ENCODE data around the gene TXNRD2.

Gene TXNRD2

DNA sequence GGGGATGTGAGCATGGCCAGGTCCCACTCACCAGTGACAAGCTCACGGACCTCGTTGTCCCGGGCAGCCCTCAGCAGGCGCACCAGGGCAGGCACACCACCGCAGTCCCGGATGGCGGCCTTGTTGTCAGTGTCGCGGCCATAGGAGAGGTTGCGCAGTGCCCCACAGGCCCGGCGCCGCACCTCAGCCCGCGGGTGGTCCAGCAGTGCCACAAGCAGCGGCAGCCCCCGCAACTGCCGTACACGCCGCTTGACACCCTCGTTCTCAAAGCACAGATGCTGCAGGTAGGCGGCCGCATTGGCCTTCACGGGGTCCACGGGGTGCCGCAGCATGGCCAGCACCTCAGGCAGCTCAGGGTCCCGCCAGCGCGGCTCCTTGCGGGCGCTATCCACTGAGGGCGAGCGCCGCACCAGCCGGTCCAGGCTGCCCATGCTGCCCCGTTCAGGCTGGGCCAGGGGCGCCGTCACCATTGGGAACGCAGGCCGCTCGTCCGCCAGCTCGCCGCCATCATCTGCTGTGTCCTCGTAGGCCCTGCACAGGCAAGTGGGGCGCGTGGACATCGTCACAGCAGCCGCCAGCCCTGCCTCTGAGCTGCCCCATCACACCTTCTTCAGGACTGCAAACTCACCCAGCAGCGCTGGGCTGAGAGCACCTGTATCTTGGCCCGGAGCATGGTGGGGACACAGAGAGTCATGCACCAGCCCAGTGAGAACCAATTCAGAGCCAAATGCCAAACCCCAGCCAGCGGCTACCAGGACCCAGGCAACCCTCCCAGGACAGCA lies 38.3 kb upstream of the TXNRD2 start:
- DNase-seq (ENCODE audit: low read depth), result no peak

DNA sequence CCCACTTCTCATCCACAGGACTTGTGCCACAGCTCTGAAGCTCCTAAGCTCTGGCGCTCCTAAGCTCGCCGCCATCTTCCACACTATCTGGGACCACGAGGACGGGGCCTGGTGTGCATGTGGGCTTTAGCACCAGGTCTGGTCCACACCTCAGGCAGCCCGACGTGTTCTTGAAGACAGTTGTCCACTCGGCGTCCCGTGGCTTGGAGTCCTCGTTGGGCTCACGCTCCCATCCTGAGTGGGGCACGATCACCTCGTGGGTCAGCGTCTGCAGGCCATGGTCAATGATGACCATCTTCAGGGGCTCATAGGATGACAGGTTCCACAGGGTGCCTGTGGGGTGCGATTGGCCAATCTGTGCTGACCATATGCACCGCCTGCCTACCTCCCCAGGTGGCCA lies 37.1 kb upstream of the TXNRD2 start:
- no peak for DNase-seq (ENCODE audit: low read depth)

DNA sequence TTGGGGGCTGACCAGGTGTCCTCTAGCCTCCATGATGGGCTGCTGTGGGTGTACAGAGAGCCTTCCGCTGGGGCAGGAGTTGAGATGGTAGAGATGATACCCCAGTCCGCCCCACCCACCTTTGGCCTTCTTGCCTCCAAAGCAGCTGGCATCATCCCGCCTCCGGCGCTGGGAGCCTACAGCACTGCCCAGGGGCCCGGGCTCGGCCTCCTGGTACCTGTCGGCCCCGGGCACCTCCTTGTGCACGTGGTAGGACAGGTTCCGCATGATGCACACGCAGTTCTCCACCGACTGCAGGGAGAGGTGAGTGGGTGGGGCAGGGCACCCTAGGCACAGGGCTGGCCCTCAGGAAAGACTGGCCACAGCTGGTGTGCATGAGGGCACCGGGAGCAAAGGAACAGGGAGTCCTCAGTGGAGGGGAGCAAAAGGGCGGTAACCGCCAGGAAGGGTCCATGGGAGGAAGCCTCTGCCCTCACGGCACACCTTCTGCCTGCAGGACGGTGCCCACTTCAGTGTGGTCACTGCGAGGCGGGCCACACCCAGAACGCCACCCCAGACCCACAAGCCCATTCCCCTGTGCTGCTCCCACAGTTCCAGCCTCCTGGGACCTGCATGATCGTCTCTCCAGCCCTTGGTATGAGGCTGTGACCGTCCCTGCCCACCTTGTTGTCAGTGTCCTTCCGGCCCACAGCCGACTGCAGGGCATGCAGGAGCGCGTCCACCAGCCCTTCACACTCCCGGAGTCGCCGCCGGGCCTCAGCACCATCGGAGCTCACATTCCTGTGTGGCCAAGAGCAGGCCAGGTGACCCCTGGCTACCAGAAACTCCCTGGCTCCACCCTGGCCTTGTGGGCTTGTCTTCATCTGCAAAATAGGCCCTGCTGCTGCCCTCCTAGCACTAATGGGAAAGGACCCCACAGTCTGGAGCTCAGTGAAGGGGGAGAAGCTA lies 36.0 kb upstream of the TXNRD2 start:
- DNase-seq (ENCODE audit: low read depth), result no peak

DNA sequence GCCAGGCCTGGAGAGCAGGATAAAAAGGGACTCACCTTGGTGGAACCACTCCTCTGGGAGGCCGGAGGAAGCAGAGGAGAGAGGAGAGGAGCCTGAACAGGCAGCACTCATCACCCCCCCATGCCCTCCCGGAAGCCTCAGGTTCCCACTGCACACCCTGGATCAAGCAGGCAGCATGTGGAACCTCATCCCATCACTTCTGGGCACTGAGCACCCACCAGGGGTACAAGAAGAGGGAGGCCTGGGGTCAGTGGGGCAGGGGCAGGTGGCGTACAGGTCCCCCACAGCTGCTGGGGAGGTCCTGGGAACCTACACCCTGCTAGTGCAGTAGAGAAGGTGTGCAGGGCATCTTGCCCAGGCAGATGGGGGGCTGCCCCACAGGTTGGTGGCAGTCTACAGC lies 35.1 kb upstream of the TXNRD2 start:
- DNase-seq (ENCODE audit: low read depth), result no peak

DNA sequence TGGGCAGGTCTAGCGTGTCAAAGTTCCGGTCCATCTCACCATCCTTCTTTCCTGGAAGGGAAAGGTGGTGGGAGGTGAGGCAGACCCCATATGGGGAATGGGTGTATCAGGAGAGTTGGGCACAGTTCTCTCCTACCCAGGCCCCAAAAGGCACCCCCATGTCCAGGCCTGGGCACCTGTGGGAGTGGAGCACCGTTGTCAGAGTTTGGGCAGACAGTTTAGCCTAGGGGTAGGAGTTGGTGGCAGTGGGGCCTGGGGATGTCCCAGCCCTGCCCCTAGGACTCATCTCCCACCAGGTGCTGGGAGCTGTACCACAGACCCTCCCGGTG lies 34.1 kb upstream of the TXNRD2 start:
- no peak for DNase-seq (ENCODE audit: low read depth)

DNA sequence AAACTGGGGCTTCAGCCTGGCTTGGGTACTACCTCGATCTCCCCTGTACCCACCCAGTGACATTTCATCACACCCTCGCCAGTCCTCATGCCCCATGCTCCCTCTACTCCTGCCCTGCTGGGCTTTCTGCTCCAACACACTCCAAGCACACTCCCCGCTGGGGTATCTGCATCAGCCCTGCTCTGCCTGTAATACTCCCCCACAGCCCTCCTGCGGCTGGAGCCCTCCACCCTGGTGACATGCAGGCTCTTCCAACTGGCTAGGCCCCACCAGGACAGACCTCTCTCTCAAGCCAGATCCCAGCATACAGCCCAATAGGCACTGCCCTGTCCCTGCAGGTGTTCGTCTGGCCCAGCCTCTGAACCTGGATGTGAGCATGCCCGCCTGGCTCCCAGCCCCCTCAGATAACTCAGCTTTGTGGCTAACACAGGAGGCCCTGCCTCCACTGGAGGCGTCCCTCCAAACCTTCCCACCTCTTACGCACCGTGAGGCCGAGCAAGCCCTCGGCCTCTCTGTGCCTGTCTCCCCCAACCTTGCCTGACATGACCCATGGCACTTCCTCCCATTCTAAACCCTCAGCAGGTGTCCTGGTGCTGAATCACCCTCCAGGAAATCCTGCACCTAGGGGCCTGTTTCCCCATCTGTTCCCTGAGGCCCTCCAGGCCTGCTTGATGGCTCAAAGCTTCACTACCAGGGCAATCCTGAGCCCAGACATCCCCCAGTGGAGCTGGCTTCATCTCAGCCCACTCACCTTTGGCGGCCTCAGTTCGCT lies 33.5 kb upstream of the TXNRD2 start:
- DNase-seq (ENCODE audit: low read depth), result no peak

DNA sequence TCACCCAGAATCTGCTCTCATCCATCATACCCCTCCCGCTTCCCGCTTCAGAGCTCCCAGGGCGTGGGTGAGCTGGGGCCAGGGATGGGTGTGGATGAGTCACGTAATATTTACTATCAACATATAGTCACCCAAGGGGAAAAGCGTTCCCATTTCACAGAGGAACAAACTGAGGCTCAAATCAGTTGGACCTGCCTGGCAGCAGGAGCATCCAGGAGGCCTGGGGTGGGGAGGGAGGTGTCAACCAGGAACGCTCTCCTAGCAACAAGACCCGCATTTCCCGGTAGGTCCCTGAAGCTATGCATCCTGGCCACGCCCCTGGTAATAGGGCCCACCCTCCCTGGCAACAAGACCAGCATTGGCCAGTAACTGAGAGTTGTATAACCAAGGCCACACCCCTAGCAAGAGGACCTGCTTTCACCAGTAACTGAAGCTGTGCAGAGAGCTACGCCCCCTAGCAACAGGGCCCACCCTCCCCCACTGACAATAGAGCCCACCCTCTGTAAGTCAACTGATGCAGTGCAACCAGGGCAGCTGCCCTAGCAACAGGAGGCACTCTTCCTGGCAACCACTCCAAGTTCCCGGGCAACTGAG lies 32.7 kb upstream of the TXNRD2 start:
- DNase-seq (ENCODE audit: low read depth), result no peak

DNA sequence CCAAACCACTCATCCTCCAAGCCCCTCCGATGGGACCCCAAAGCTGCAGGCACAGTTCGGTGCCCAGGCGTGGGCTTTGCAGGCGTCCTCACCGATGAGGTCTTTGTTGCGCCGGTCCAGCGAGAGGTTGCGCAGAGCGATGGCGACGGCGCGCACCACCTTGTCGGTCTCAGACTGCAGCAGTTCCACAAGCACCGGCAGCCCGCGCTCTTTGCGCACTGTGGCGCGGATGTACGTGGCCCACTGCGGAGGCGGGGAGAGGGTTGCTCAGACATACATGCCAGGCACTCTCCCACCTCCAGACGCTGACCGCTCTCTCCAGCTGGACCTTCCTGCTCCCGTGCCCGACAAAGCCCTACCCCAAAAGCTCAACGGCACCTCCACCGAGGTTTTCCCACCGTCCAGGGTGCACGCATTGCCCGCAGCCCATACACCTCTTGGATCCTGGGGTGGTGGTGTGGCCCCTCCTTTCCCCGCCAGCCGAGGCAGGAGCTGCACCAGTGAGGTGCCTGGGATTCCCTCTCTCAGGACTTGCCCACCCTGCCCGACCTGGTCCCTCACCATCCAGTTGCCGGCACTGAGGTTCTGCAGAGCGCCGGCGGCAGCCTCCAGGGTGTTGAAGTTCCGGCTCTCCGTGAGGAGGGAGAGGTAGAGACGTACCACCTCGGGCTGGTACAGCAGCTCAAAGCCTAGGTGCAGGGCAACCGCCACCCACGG lies 32.1 kb upstream of the TXNRD2 start:
- no peak for DNase-seq (ENCODE audit: low read depth)

DNA sequence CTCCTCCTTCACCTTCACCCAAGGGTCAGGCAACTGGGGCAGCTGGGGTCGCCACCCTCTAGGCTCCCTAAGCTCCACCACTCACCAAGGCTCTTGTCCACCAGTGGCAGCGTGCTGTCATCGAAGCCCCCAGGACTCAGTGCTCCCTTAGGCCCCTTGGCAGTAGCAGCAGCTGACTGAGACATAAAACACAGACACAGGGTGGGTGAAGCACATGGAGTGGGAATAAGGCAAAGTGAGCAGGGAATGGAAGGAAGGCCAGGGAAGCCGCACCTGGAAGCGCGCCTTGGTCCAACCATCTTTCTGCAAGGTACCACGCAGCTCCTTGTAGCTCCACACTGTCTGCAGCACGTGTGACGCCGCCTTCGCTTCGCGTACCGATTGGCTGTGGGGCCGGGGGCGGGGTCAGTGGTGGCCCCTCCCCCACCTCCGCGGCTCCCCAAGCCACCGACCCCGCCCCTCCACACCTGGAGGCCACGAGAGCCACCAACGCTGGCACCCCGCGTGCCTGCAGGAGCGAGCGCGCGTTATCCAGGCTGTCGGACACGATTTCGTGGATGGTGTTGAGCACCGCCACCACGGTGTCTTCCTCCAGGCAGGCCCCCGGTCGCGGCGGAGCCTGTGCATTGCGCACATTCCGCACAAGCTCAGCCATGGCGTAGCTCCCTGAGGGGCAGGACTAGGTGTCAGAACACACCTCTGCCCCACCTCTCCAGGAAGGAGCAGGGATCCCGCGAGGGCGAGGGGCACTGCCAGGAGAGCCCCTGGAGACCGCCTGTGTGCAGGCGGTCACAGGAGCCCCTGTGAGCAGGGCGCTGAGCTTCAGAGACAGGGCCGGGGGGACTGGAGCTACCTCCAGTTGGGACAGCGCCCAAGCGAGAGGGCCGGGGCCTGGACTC lies 31.3 kb upstream of the TXNRD2 start:
- DNase-seq (ENCODE audit: low read depth), result no peak

DNA sequence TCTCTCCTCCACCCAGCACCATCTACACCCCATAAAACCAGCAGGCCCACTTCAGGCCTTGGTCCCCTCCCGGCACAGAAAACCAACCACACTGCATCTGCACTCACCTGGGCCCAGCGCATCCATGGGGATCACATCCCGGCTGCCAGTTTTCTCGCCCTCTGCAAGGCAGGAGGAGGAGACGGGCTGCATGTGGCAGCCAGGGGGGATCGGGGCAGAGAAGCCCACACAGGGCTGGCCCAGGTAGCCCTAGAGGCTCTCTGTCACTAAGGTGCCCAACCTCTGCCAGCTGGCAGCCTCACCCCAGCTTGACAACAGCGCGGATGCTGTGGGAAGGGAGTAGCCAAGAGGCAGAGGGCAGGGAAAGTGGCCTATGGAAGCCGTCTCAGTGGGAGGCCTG lies 30.6 kb upstream of the TXNRD2 start:
- no peak for DNase-seq (ENCODE audit: low read depth)

DNA sequence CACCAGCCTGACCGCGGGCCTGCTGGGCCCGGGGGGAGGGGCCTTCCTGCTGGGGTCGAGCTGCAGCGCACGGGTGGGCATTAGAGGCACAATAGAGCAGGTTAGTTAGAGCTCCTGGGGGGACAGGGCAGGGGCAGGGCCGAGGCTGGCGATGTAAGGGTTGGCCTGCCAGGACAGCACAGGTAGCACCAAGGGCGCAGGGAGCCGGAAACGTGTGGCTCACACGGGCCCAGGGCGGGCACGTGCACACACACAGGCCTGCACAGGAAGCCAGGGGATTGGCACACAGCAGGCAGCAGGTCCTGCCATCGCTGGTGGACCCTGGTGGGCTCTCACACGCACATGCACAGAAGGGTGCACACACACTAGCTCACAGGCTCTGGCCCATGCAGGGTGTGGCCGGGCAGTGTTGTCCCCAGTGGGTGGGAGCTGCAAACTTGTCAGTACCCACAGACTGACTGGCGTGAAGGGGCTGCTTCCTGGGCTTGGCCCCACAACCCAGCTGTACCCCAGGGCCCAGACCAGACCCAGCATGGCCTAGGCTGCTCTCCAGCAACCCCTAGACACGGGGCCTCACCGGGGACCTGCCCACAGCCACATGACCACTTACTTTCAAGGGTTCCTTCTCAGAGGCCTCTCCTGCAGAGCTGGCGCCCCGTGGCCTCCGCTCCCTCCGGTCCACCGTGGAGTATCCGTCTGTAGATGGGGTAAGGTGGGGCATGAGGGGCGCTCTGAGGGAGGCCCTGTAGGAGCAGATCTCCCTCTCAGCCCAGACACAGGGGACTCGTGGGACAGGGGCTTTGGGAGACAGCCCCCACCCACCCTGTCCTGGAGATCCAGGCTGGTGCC lies 29.9 kb upstream of the TXNRD2 start:
- DNase-seq (ENCODE audit: low read depth), result no peak

DNA sequence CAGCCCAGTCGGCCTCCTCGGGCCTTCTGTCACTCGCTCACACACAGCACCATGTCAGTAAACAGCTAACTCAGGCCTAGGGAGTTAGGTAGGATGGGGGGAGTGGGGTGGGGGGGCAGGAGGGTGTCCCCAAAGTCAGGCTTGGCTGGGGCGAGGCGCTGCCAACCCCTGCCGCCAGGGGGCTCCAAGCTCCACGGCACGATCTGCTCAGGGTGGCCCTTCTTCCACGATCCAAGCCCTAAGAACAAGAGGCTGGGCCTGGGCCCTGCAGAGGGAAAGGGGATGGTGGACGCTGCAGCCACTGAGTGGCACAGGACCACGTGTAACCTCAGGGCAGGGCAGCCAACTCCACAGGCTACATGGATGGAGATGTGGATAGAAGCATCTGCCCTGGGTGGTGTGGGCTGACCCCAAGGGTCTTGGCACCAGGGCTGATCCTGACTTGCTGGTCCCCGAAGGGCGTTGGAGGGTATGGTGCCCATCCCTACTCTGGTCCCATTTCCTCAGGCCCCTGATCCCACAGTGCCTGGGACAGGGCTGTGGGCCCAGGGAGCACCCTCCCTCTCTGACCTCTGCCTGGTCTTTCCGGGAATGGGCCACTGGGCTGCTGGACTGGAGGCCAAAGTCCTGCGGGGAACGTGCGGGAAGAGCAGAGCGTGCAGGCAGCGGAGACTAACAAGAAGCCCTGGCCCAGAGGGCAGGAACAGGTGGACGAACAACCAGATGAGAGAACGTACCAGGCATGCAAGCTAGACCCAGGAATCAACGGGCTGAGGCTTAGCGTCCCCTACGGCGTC lies 29.1 kb upstream of the TXNRD2 start:
- peak; percentile 63 for DNase-seq (ENCODE audit: low read depth)

DNA sequence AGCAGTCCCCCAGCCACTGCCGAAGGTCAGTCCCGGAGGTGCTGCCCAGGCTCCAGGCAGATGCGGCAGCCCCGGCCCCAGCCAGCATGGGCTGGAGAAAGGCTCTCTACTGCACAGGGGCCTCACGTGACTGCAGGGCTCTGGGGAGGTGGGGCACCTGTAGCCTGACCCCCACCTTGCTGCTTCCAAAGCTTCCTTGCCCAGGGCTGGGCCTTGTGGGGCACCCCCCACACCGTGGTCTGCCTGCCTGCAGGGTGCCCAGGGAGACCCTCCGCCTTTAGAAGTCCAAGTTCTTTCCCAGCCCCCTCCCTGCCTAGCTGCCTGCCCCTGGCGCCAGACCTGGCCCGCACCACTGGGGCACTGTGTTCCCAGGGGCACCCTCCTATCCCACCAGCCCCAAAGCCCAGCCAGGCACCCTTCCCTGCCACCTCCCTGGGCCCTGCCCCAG lies 28.4 kb upstream of the TXNRD2 start:
- DNase-seq (ENCODE audit: low read depth), result no peak

DNA sequence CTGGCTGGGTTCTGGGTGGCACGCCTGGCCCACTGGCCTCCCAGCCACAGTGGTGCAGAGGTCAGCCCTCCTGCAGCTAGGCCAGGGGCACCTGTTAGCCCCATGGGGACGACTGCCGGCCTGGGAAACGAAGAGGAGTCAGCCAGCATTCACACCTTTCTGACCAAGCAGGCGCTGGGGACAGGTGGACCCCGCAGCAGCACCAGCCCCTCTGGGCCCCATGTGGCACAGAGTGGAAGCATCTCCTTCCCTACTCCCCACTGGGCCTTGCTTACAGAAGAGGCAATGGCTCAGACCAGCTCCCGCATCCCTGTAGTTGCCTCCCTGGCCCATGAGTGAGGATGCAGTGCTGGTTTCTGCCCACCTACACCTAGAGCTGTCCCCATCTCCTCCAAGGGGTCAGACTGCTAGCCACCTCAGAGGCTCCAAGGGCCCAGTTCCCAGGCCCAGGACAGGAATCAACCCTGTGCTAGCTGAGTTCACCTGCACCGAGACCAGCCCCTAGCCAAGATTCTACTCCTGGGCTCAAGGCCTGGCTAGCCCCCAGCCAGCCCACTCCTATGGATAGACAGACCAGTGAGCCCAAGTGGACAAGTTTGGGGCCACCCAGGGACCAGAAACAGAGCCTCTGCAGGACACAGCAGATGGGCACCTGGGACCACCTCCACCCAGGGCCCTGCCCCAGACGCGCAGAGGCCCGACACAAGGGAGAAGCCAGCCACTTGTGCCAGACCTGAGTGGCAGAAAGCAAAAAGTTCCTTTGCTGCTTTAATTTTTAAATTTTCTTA lies 27.7 kb upstream of the TXNRD2 start:
- DNase-seq (ENCODE audit: low read depth), result no peak

DNA sequence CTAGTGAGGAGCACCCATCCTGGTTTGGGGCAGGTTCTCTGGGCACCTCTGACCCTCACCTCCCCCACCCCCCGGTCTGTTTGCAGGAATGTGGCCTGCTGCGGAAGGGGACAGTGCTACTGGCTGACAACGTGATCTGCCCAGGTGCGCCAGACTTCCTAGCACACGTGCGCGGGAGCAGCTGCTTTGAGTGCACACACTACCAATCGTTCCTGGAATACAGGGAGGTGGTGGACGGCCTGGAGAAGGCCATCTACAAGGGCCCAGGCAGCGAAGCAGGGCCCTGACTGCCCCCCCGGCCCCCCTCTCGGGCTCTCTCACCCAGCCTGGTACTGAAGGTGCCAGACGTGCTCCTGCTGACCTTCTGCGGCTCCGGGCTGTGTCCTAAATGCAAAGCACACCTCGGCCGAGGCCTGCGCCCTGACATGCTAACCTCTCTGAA lies 26.9 kb upstream of the TXNRD2 start:
- DNase-seq (ENCODE audit: low read depth), result no peak

DNA sequence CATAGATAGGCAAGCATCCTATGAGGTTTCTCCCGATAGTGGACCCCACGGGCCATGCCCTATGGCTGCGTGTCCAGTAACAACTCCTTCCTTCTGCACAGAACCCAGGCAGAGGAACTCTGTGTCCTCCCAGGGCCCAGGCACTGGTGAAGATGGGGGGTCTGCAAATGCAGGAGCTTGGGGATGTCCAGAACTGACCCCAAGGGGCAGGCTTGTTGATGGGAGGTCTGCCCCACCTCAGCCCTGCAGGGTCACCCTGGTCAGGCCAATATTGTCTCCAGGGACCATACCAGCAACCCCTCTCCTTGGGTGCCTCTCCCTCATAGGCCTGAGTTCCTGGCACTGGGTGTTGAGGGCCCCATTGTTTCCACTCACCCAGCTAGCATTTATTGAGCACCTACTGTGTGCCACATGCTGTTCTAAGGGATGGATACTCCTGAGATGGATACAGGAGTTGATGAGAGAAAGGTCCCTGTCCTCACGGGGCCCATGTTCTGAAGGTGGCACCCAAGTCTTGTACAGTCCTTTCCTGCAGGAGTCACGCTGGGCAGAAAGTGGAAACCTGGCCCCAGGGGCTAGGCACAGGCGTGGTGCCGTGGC lies 26.3 kb upstream of the TXNRD2 start:
- DNase-seq (ENCODE audit: low read depth), result no peak
